H1 (cell line): ENCODE measurements around the gene SP8. TPM values are rescaled to one million over a fixed set of nuclear protein-coding genes. Genes with fewer than 3 reads are reported as not detected.
A peak's percentile ranks its signal among the peaks of the same experiment; 100 is the strongest.

Experiments
- CTCF ChIA-PET: fragments of 300-600 bp; sonication (Branson Sonifier 250); formaldehyde crosslinking; loops from one replicate; lab custom pipeline; 2021; ENCODE audit not compliant: partially characterized antibody; lab: Charles Lee
- POLR2A ChIA-PET: fragments of 300-600 bp; sonication (Branson Sonifier 250); formaldehyde crosslinking; loops from one replicate; lab custom pipeline; 2021; ENCODE audit warnings: inconsistent platforms; ENCODE audit not compliant: partially characterized antibody; lab: Charles Lee
- DNase-seq, 2 experiments: peaks; one replicate each; pipeline versions ENCODE4 v3.0.0 to v3.0.0-alpha.2; 2010 to 2022; ENCODE audit warnings: low spot score in 2 of 2, low read depth in 1 of 2, mixed read lengths in 1 of 2
- FAIRE-seq: peaks from 2 replicates; lab custom pipeline; 2011; peaks lifted over from hg19 to GRCh38; lab: Jason Lieb, UNC
- H2AFZ ChIP-seq: 2 replicates; pipeline ENCODE4 v1.8.1; 2012; ENCODE audit warnings: low read length, inconsistent platforms
- H2AK5ac ChIP-seq: 2 replicates; pipeline ENCODE4 v1.6.1; 2013; ENCODE audit warnings: low read depth, low read length
- H2BK120ac ChIP-seq: replicated peaks from 2 replicates; pipeline ENCODE3; 2013; ENCODE audit warnings: low read depth, low read length, inconsistent platforms
- H2BK12ac ChIP-seq: 2 replicates; pipeline ENCODE4 v1.6.1; 2013; ENCODE audit warnings: low read depth, low read length
- H2BK15ac ChIP-seq: 2 replicates; pipeline ENCODE4 v1.6.1; 2013; ENCODE audit warnings: low read length
- H2BK20ac ChIP-seq: 2 replicates; pipeline ENCODE4 v1.6.1; 2013; ENCODE audit warnings: low read length
- H2BK5ac ChIP-seq: 2 replicates; pipeline ENCODE4 v1.6.1; 2013; ENCODE audit warnings: low read depth, low read length
- H3K14ac ChIP-seq: 2 replicates; pipeline ENCODE4 v1.6.1; 2013; ENCODE audit warnings: inconsistent platforms; ENCODE audit not compliant: insufficient read length
- H3K18ac ChIP-seq: 2 replicates; pipeline ENCODE4 v1.6.1; 2013; ENCODE audit warnings: low read length; ENCODE audit errors: extremely low read depth
- H3K23ac ChIP-seq: 2 replicates; pipeline ENCODE4 v1.6.1; 2013; ENCODE audit warnings: inconsistent platforms; ENCODE audit not compliant: insufficient read length
- H3K23me2 ChIP-seq: 2 replicates; pipeline ENCODE4 v1.6.1; 2013; ENCODE audit warnings: low read depth, low read length
- H3K27ac ChIP-seq: 2 replicates; pipeline ENCODE4 v1.6.1; 2011; ENCODE audit warnings: low read depth, low read length, inconsistent platforms
- H3K27me3 ChIP-seq, 4 experiments: replicated peaks in 1 of 4; 1 replicate in 1 of 4; 2 replicates in 3 of 4; pipeline versions ENCODE4 v1.6.1 to v1.8.1; 2011 to 2013; ENCODE audit warnings: low read length in 3 of 4, mild to moderate bottlenecking in 3 of 4, inconsistent platforms in 2 of 4, mixed read lengths in 2 of 4, moderate library complexity in 1 of 4; ENCODE audit not compliant: control insufficient read depth in 3 of 4, insufficient read depth in 3 of 4; ENCODE audit errors: extremely low read depth in 1 of 4
- H3K36me3 ChIP-seq, 4 experiments: 2 replicates each; pipeline versions ENCODE4 v1.6.1 to v1.8.1; 2011 to 2013; ENCODE audit warnings: mild to moderate bottlenecking in 4 of 4, low read length in 3 of 4, moderate library complexity in 2 of 4, control low read depth in 1 of 4, inconsistent platforms in 1 of 4; ENCODE audit not compliant: insufficient read depth in 4 of 4, control insufficient read depth in 2 of 4
- H3K4ac ChIP-seq: replicated peaks from 2 replicates; pipeline ENCODE3; 2013; ENCODE audit warnings: low read length, low read depth, mixed read lengths, inconsistent platforms; ENCODE audit not compliant: insufficient read length
- H3K4me1 ChIP-seq, 4 experiments: replicated peaks in 1 of 4; 1 replicate in 1 of 4; 2 replicates in 3 of 4; pipeline versions ENCODE4 v1.6.1 to v1.8.1; 2011 to 2013; ENCODE audit warnings: low read length in 3 of 4, inconsistent platforms in 2 of 4, mixed read lengths in 1 of 4; ENCODE audit not compliant: insufficient read depth in 4 of 4, control insufficient read depth in 3 of 4
- H3K4me2 ChIP-seq, 2 experiments: 2 replicates each; pipeline versions ENCODE4 v1.6.1 to v1.8.1; 2011 to 2013; ENCODE audit warnings: low read depth in 2 of 2, low read length in 2 of 2, control low read depth in 1 of 2, inconsistent platforms in 1 of 2, mild to moderate bottlenecking in 1 of 2; ENCODE audit not compliant: insufficient read depth in 1 of 2
- H3K4me3 ChIP-seq, 4 experiments: fragments of 200-600, 300-600 bp in 1 of 4; sonication (generic), shearing (Covaris generic), sonication (Bioruptor Twin) in 1 of 4; 2 replicates each; pipeline versions ENCODE4 v1.5.1 to v1.8.1; 2011 to 2016; ENCODE audit warnings: low read length in 4 of 4, low read depth in 3 of 4, control low read depth in 2 of 4, inconsistent platforms in 2 of 4, mild to moderate bottlenecking in 2 of 4, mixed read lengths in 1 of 4, moderate library complexity in 1 of 4; ENCODE audit not compliant: insufficient read depth in 2 of 4; ENCODE audit errors: extremely low read depth in 1 of 4
- H3K56ac ChIP-seq: replicated peaks from 2 replicates; pipeline ENCODE3; 2013; ENCODE audit warnings: low read depth, mild to moderate bottlenecking, mixed read lengths, low read length, inconsistent platforms; ENCODE audit not compliant: insufficient read length
- H3K79me1 ChIP-seq: 2 replicates; pipeline ENCODE4 v1.6.1; 2013; ENCODE audit warnings: low read depth, low read length, control low read depth
- H3K79me2 ChIP-seq, 2 experiments: 2 replicates each; pipeline versions ENCODE4 v1.6.1 to v1.8.1; 2012 to 2013; ENCODE audit warnings: low read length in 2 of 2, mild to moderate bottlenecking in 2 of 2, inconsistent platforms in 1 of 2; ENCODE audit not compliant: insufficient read depth in 2 of 2, control insufficient read depth in 1 of 2
- H3K9ac ChIP-seq, 4 experiments: replicated peaks in 1 of 4; 1 replicate in 1 of 4; 2 replicates in 3 of 4; pipeline versions ENCODE4 v1.6.1 to v1.8.1; 2011 to 2013; ENCODE audit warnings: low read depth in 3 of 4, low read length in 3 of 4, control low read depth in 2 of 4, mild to moderate bottlenecking in 2 of 4, moderate library complexity in 2 of 4, inconsistent platforms in 1 of 4; ENCODE audit errors: extremely low read depth in 1 of 4
- H3K9me3 ChIP-seq, 2 experiments: 2 replicates each; pipeline versions ENCODE4 v1.6.1 to v1.8.1; 2012 to 2013; ENCODE audit warnings: mild to moderate bottlenecking in 2 of 2, moderate library complexity in 2 of 2, control low read depth in 1 of 2, inconsistent platforms in 1 of 2, low read depth in 1 of 2, low read length in 1 of 2, mixed read lengths in 1 of 2; ENCODE audit not compliant: insufficient read depth in 2 of 2
- H4K20me1 ChIP-seq, 2 experiments: replicated peaks in 1 of 2; 2 replicates each; pipeline versions ENCODE3 to v1.8.1; 2011 to 2013; ENCODE audit warnings: inconsistent platforms in 2 of 2, low read length in 2 of 2, mild to moderate bottlenecking in 1 of 2; ENCODE audit not compliant: insufficient read depth in 2 of 2, control insufficient read depth in 1 of 2
- H4K5ac ChIP-seq: 2 replicates; pipeline ENCODE4 v1.6.1; 2013; ENCODE audit warnings: low read length, low read depth, mixed read lengths, inconsistent platforms; ENCODE audit not compliant: insufficient read length
- H4K8ac ChIP-seq: 2 replicates; pipeline ENCODE4 v1.8.0; 2013; ENCODE audit warnings: mild to moderate bottlenecking, moderate library complexity, low read length, inconsistent platforms; ENCODE audit not compliant: insufficient read depth; ENCODE audit errors: extremely low read depth
- H4K91ac ChIP-seq: replicated peaks from 2 replicates; pipeline ENCODE3; 2013; ENCODE audit warnings: low read length, mixed read lengths, inconsistent platforms; ENCODE audit not compliant: insufficient read length
- KDM4A ChIP-seq: IDR thresholded peaks from one replicate; pipeline ENCODE4 v1.7.1; 2012; ENCODE audit warnings: low read depth, mild to moderate bottlenecking, moderate library complexity, low read length, inconsistent platforms; ENCODE audit not compliant: severe bottlenecking
- RNF2 ChIP-seq: fragments of 200-900, 300-1000 bp; sonication (generic); IDR thresholded peaks from 2 replicates; pipeline ENCODE4 v1.7.1; 2016; ENCODE audit warnings: borderline replicate concordance, low read depth, mild to moderate bottlenecking, antibody characterized with exemption, low read length; ENCODE audit not compliant: poor library complexity, severe bottlenecking; ENCODE audit errors: missing control alignments
- WGBS, 2 experiments: shearing (Covaris generic) in 1 of 2; methylation state at CpG; one replicate each; pipeline versions ENCODE4 v1.1.6 to v1.1.7; 2013 to 2015; ENCODE audit warnings: low lambda C conversion rate in 2 of 2, mixed read lengths in 2 of 2, inconsistent platforms in 1 of 2, low coverage in 1 of 2, missing lambda C conversion rate in 1 of 2; ENCODE audit not compliant: insufficient replicate concordance in 2 of 2, insufficient coverage in 1 of 2, insufficient read length in 1 of 2; ENCODE audit errors: extremely low coverage in 1 of 2, missing lambda C conversion rate in 1 of 2; 5-methylcytosine and 5-hydroxymethylcytosine counted together
- polyA plus RNA-seq, 7 experiments: library from polyadenylated mRNA; depleted of rRNA in 3 of 7; stranded (reverse) in 5 of 7; unstranded in 2 of 7; fragments of >200 nt in 5 of 7; fragments of 200-250 nt in 2 of 7; gene quantifications; 1 replicate in 5 of 7; 2 replicates in 1 of 7; 4 replicates in 1 of 7; pipeline versions ENCODE4 v1.2.1 to v1.2.3, GENCODE V29; 2011 to 2013; ENCODE audit warnings: missing spikeins in 2 of 7, mixed read lengths in 2 of 7
- total RNA-seq: library from RNA; stranded (reverse); fragmentation: NEBNext Ultra II Directional; extraction: Animal tissue kit (Norgen Biotek cat#: 25700); gene quantifications from 2 replicates; pipeline ENCODE4 v1.2.1, GENCODE V29; 2021

The SP8 gene
- total and polyA plus RNA-seq, 2 of the 8 experiments (the other 6 are each of a cell fraction or from before 2014, with no cell fraction given) = 11.3 to 12.0 TPM

DNA sequence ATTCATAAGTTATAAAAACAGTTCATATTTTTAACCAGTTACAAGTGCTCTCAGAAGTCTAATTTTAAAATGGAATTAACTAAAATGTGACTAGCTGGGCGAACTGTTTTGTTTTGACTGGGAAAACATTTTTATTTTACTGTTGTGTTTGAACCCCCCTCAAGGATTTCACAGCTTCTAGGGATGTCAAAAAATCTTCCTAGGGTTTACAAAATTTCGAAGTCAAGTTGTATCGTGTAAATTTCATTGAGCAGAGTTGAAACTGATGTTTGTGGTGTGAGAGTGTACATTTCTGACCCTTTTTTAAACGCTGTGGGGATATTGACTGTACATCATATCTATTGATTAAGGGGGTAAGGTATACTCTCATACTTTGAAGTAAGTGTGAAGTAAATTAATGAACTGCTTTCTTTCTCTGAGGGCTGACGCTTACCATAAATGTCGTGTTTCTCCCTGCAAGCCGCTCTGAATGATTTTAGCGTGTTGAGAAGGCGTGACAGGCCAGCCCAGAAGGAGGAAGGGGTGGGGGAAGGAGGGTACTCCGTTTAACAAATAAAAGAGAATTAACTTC, 1.8 kb upstream of the SP8 start:
- Histone ChIP-seq H3K9me3 (no peaks in the 10 kb centered on the region), H3K36me3 (no peaks in the 10 kb centered on the region), H4K20me1 (no peaks in the 10 kb centered on the region), H3K79me1 (no peaks in the 10 kb centered on the region), H2BK15ac (no peak overlapping the region), H3K27ac (no peak overlapping the region), H3K4me3 (peak overlapping the region in 1 of 4 experiments; percentile 85; a peak in 2 of 8 replicates), H2AK5ac (no peak overlapping the region), H2BK20ac (no peak overlapping the region), H2AFZ (no peak overlapping the region), H4K5ac (no peak overlapping the region), H2BK120ac (no peak overlapping the region), H3K79me2 (peaks cover 0 to 10% of the 10 kb centered on the region in 2 experiments; a peak in 1 of 4 replicates), H4K91ac (no peak overlapping the region), H3K18ac (no peak overlapping the region; the same call in 1 of the 2 replicates), H3K56ac (no peak overlapping the region), H2BK12ac (no peak overlapping the region), H3K9ac (no peak overlapping the region), H3K14ac (no peak overlapping the region), H4K8ac (no peak overlapping the region), H3K4me2 (peak overlapping the region; percentile 95 to 99), H3K23me2 (peaks cover 27% of the 10 kb centered on the region), H3K4ac (no peak overlapping the region), H3K27me3 (peaks cover 15 to 68% (median 43%) of the 10 kb centered on the region in 4 experiments), H3K23ac (no peak overlapping the region), H3K4me1 (peaks cover 3 to 21% (median 15%) of the 10 kb centered on the region in 4 experiments), H2BK5ac (no peak overlapping the region)
- FAIRE-seq (peak; percentile 32), DNase-seq (no peak)
- POLR2A ChIA-PET = interaction anchor here (1.2 to 16.7 kb wide), 3 partner anchors 6 to 43 kb away, joined by 3 to 192 read pairs (median 192); partner anchors contain the start of gene SP8
- TF ChIP-seq KDM4A (no peak), RNF2 (peak; percentile 69)
- WGBS, 2 experiments = 1% methylated on average over 10 of the region's 10 CpGs; no CpG with 5 or more reads in 1 of the 2 experiments
- CTCF ChIA-PET = interaction anchor here (1.4 to 1.5 kb wide), 2 partner anchors 44 to 466 kb away, joined by 3 to 5 read pairs; no protein-coding TSS in a partner anchor
